Measurements from ENCODE around the gene NPDC1.

The NPDC1 gene

DNA sequence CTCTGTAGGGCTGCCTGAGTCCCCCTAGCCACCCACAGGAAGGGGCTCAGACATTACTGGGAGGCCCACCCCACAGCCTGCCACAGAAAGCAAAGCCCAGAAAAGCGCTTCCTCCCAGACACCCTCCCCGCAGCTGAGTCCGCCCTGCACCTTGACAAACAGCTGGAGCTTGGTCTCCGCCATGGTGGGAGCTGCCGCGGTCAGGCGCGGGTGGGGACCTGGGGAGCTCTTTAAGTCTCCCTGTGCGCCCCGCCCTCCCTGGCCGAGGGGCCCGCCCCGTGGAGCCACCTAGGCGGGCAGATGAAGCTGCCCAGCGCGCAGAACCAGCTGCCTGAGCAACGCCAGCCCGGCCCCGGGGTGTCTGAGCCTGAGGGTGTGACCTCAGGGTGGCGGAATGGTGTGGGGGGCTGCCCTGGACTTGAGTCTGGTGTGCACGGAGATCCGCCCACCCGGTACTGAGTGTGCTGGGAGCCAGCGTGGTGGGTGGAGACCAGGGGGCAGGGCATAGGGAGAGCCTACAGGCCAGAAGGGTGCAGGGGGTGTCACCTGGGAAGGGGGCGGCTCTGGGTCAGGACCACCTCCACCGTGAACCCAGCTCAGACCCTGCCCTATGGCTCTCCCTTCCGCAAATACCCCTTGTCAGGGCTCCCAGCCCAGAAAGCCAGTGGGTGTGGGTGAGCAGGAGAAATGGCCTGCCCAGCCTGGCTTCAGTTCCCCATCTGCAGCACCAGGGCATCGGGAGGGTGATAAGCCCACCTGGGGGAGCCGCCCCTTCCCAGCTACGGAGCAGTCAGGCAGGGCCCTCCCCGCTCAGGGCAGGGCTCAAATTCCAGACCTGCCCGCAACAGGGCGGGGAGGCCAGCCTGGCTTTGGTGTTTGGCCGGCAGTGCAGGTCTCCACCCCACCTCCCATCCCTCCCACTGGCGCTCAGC is 49.4 kb downstream of the NPDC1 start, which contains the start of gene CLIC3:
CLIC3 (minus strand) TSS at position 208 of the 932 bp plus-strand sequence; CDS start at position 183, 25 bp downstream.
- TF ChIP-seq TEAD4 (IDR thresholded peaks at IDR 0.05) (peak; percentile 59; the same call in 1 of the 2 replicates), ZBTB7A (IDR thresholded peaks at IDR 0.05; ENCODE audit: low read depth) (peak; percentile 96), RAD21 (IDR thresholded peaks at IDR 0.05; ENCODE audit: low read depth) (no peak)

DNA sequence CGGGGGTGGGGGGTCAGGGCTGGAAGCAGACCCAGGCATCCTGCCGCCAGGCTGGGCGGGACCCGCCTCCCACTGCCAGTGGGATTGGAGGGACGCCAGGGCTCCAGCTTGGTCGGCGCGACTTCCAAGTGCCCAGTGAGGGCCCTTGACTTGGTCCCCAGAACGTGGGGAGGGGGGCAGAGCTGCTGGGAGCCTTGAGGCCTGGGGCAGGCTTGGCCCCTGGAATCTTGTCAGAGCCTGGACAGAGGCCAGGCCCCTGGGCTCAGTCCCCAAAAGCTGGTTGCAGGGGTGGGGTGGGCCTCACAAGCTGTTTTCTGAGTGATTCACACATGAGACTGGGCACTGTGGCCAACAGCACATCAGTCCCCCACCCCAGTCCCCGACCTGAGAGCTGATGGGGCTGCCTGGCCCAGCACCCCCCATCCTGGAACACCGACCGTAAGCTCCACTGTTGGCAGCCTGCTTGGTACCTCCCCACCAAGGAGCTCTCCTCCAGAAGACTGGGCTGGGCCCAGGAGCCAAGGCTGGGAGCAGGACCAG is 50.1 kb downstream of the NPDC1 start:
- TF ChIP-seq EP300 (IDR thresholded peaks at IDR 0.05; ENCODE audit: borderline replicate concordance) (no peak), MAX (IDR thresholded peaks at IDR 0.05) (0 out of 2 replicates have a peak, but pooled peaks have one; percentile 21), RAD21 (IDR thresholded peaks at IDR 0.05; ENCODE audit: low read depth) (no peak), FOXM1 (IDR thresholded peaks at IDR 0.05; ENCODE audit: borderline replicate concordance, low read depth) (no peak), TEAD4 (IDR thresholded peaks at IDR 0.05) (no peak), CREB1 (IDR thresholded peaks at IDR 0.05; ENCODE audit: low read depth) (no peak), NFIC (IDR thresholded peaks at IDR 0.05) (peak; percentile 52), YY1 (IDR thresholded peaks at IDR 0.05; ENCODE audit: low read depth) (no peak), TAF1 (IDR thresholded peaks at IDR 0.05; ENCODE audit: low read depth) (no peak), TCF12 (IDR thresholded peaks at IDR 0.05; ENCODE audit: low read depth) (no peak; the same call in 1 of the 2 replicates), EGR1 (IDR thresholded peaks at IDR 0.05) (no peak), ZBTB7A (IDR thresholded peaks at IDR 0.05; ENCODE audit: low read depth) (peak; percentile 63), CEBPB (IDR thresholded peaks at IDR 0.05) (no peak), USF1 (IDR thresholded peaks at IDR 0.05) (no peak)
- TF ChIP-seq, protein P1, sequence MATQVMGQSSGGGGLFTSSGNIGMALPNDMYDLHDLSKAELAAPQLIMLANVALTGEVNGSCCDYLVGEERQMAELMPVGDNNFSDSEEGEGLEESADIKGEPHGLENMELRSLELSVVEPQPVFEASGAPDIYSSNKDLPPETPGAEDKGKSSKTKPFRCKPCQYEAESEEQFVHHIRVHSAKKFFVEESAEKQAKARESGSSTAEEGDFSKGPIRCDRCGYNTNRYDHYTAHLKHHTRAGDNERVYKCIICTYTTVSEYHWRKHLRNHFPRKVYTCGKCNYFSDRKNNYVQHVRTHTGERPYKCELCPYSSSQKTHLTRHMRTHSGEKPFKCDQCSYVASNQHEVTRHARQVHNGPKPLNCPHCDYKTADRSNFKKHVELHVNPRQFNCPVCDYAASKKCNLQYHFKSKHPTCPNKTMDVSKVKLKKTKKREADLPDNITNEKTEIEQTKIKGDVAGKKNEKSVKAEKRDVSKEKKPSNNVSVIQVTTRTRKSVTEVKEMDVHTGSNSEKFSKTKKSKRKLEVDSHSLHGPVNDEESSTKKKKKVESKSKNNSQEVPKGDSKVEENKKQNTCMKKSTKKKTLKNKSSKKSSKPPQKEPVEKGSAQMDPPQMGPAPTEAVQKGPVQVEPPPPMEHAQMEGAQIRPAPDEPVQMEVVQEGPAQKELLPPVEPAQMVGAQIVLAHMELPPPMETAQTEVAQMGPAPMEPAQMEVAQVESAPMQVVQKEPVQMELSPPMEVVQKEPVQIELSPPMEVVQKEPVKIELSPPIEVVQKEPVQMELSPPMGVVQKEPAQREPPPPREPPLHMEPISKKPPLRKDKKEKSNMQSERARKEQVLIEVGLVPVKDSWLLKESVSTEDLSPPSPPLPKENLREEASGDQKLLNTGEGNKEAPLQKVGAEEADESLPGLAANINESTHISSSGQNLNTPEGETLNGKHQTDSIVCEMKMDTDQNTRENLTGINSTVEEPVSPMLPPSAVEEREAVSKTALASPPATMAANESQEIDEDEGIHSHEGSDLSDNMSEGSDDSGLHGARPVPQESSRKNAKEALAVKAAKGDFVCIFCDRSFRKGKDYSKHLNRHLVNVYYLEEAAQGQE (IDR thresholded peaks at IDR 0.05; ENCODE audit: low read depth) = no peak

GRCh38 chr9:136995362-136995761 is 50.6 kb downstream of the NPDC1 start:
- TF ChIP-seq ZBTB7A (IDR thresholded peaks at IDR 0.05; ENCODE audit: low read depth) = peak; percentile 57; the same call in 1 of the 2 replicates
- no peak for TF ChIP-seq EP300 (IDR thresholded peaks at IDR 0.05; ENCODE audit: borderline replicate concordance)

- TF ChIP-seq MAX (IDR thresholded peaks at IDR 0.05) = no peak
- TF ChIP-seq CREB1 (IDR thresholded peaks at IDR 0.05; ENCODE audit: low read depth) = no peak
- TF ChIP-seq TCF12 (IDR thresholded peaks at IDR 0.05; ENCODE audit: low read depth) = no peak
- no peak for TF ChIP-seq USF1 (IDR thresholded peaks at IDR 0.05)
- TF ChIP-seq TEAD4 (IDR thresholded peaks at IDR 0.05) = no peak
These were observed 51.1 kb downstream of the NPDC1 start for GRCh38 chr9:136994888-136995230.

- TF ChIP-seq EP300 (IDR thresholded peaks at IDR 0.05; ENCODE audit: borderline replicate concordance) (no peak), USF1 (IDR thresholded peaks at IDR 0.05) (no peak)
These were observed 51.6 kb downstream of the NPDC1 start for GRCh38 chr9:136994180-136994887.

- no peak for TF ChIP-seq TAF1 (IDR thresholded peaks at IDR 0.05; ENCODE audit: low read depth)
These were observed 53.1 kb downstream of the NPDC1 start for GRCh38 chr9:136992819-136993369.

Measured in Ishikawa (cell line).